Psoas muscle (tissue), 8 donors: ENCODE measurements around the gene SLC8A2. TPM values are rescaled to one million over a fixed set of nuclear protein-coding genes. Genes with fewer than 3 reads are reported as not detected.

ENCODE experiments used
- ATAC-seq, 4 donors: fragments of 200-7000 bp; cut with Tn5 transposase; one replicate each; pipeline ENCODE4 v1.9.1; 2020; ENCODE audit warnings: moderate library complexity in 3 of 4, mild to moderate bottlenecking in 2 of 4
- DNase-seq, 2 donors: peaks; one replicate each; pipeline ENCODE4 v3.0.0-alpha.2; 2020
- H3K27ac ChIP-seq: fragments of 200-600 bp; one replicate; pipeline ENCODE4 v1.8.0; 2022
- H3K27me3 ChIP-seq, 3 donors: fragments of 200-600 bp in 1 of 3; one replicate each; pipeline versions ENCODE4 v1.6.1 to v1.8.0; 2013 to 2022; ENCODE audit warnings: low read length in 2 of 3, mild to moderate bottlenecking in 2 of 3, moderate library complexity in 1 of 3; ENCODE audit not compliant: insufficient read depth in 3 of 3
- H3K36me3 ChIP-seq, 2 donors: fragments of 200-600 bp in 1 of 2; one replicate each; pipeline versions ENCODE4 v1.6.1 to v1.8.0; 2013 to 2022; ENCODE audit warnings: low read depth in 1 of 2, mild to moderate bottlenecking in 1 of 2, moderate library complexity in 1 of 2; ENCODE audit not compliant: insufficient read depth in 1 of 2
- H3K4me1 ChIP-seq: fragments of 200-600 bp; one replicate; pipeline ENCODE4 v1.8.0; 2022
- H3K4me3 ChIP-seq: fragments of 200-600 bp; one replicate; pipeline ENCODE4 v1.8.0; 2022; ENCODE audit warnings: mild to moderate bottlenecking
- H3K9me3 ChIP-seq: fragments of 200-600 bp; one replicate; pipeline ENCODE4 v1.8.0; 2022
- CTCF ChIP-seq: fragments of 200-600 bp; IDR thresholded peaks from one replicate; pipeline ENCODE4 v1.8.0; 2022; ENCODE audit warnings: antibody characterized with exemption
- WGBS, 3 donors: extraction: QIAGEN DNeasy Blood & Tissue Kit; methylation state at CpG; one replicate each; pipeline versions ENCODE4 v1.1.6 to v1.1.7; 2013; 5-methylcytosine and 5-hydroxymethylcytosine counted together
- intact Hi-C, 2 donors: fragments of 100-400 bp; cut with DNase I; formaldehyde crosslinking; loops; one replicate each; pipeline versions ENCODE4 v1.11.0 to v1.14.2; 2022
- polyA plus RNA-seq, 3 donors: library from polyadenylated mRNA; stranded (reverse); fragments of 200-250 nt; gene quantifications; one replicate each; pipeline ENCODE4 v1.2.3, GENCODE V29; 2013
- total RNA-seq, 4 donors: library from RNA; stranded (reverse); fragmentation: NEBNext Ultra II Directional in 2 of 4; extraction: Animal tissue kit (Norgen Biotek cat#: 25700) in 2 of 4; gene quantifications; one replicate each; pipeline versions ENCODE4 v1.2.1 to v1.2.4, GENCODE V29; 2021 to 2023
- donor health status: healthy with polysubstance abuse.
- donor health status: DM: no; HTN: no; CAD: no; lungs with moderate emphysema.
- donor health status: Bipolar disorder and iron deficiency.
- donor health status: healthy.
- donor health status: DM: yes; HTN: yes; CAD: no.
- donor health status: DM: no; HTN: no; CAD: no.
- donor health status: DM: no; HTN: no; CAD: no.
- donor health status: DM: yes; HTN: yes; CAD: no.

SLC8A2 gene
- total and polyA plus RNA-seq, 7 donors: 0.12 to 0.54 (median 0.19) TPM; not detected in 1

GRCh38 chr19:47471381-47471732 is 336 bp downstream of the SLC8A2 start:
- Histone ChIP-seq H3K4me3 (no peak overlapping the region), H3K27me3 (peaks cover 0 to 50% (median 17%) of the 10 kb centered on the region in 3 donors), H3K27ac (no peak overlapping the region), H3K9me3 (no peaks in the 10 kb centered on the region), H3K4me1 (no peaks in the 10 kb centered on the region), H3K36me3 (no peaks in the 10 kb centered on the region)
- intact Hi-C loops: no loop called here
- WGBS, 3 donors: 3 to 9% (median 4%) methylated on average over 6 to 16 of the region's 16 CpGs
- peak in 1 of 4 donors; percentile 15 for ATAC-seq
- no peak for TF ChIP-seq CTCF
- peak in 1 of 2 donors; percentile 38 for DNase-seq

GRCh38 chr19:47470447-47471195 is 1.1 kb downstream of the SLC8A2 start:
- TF ChIP-seq CTCF: no peak
- Histone ChIP-seq H3K36me3 (no peaks in the 10 kb centered on the region), H3K4me1 (no peaks in the 10 kb centered on the region), H3K27me3 (peaks cover 0 to 58% (median 17%) of the 10 kb centered on the region in 3 donors), H3K4me3 (no peak overlapping the region), H3K27ac (no peak overlapping the region), H3K9me3 (no peaks in the 10 kb centered on the region)
- ATAC-seq (no peak), DNase-seq (peak in 1 of 2 donors; percentile 43)
- WGBS, 3 donors: 22 to 29% (median 28%) methylated on average over 13 of the region's 13 CpGs
- intact Hi-C loops: no loop called here

- DNase-seq: peak in 1 of 2 donors; percentile 49
- no peak for TF ChIP-seq CTCF
- Histone ChIP-seq H3K27me3 (peaks cover 0 to 62% (median 17%) of the 10 kb centered on the region in 3 donors), H3K4me3 (no peak overlapping the region), H3K9me3 (no peaks in the 10 kb centered on the region), H3K27ac (no peak overlapping the region), H3K36me3 (no peaks in the 10 kb centered on the region), H3K4me1 (no peaks in the 10 kb centered on the region)
- intact Hi-C loops: no loop called here
- ATAC-seq: no peak
- 11 to 18% (median 15%) methylated on average over 12 of the region's 12 CpGs for WGBS, 3 donors
Observed at GRCh38 chr19:47469719-47470118, 2.0 kb downstream of the SLC8A2 start.

- Histone ChIP-seq H3K27ac (no peak overlapping the region), H3K4me1 (no peaks in the 10 kb centered on the region), H3K27me3 (peaks cover 0 to 62% (median 17%) of the 10 kb centered on the region in 3 donors), H3K9me3 (no peaks in the 10 kb centered on the region), H3K36me3 (no peaks in the 10 kb centered on the region), H3K4me3 (no peak overlapping the region)
- 8 to 22% (median 19%) methylated on average over 6 of the region's 6 CpGs for WGBS, 3 donors
- TF ChIP-seq CTCF: no peak
- DNase-seq (peak in 1 of 2 donors; percentile 10), ATAC-seq (no peak)
- intact Hi-C loops: no loop called here
Observed at GRCh38 chr19:47469363-47469700, 2.4 kb downstream of the SLC8A2 start.

- Histone ChIP-seq H3K27ac (no peak overlapping the region), H3K4me1 (no peaks in the 10 kb centered on the region), H3K9me3 (no peaks in the 10 kb centered on the region), H3K4me3 (no peak overlapping the region), H3K36me3 (no peaks in the 10 kb centered on the region), H3K27me3 (peaks cover 0 to 55% (median 17%) of the 10 kb centered on the region in 3 donors)
- no peak for ATAC-seq
- no peak for DNase-seq
- no peak for TF ChIP-seq CTCF
- intact Hi-C loops: no loop called here
- WGBS, 3 donors: 28 to 35% (median 28%) methylated on average over 9 of the region's 9 CpGs
Observed at GRCh38 chr19:47467914-47468313, 3.8 kb downstream of the SLC8A2 start.
